ENCODE measurements around the gene CLPTM1L. TPM values are rescaled to one million over a fixed set of nuclear protein-coding genes. Genes with fewer than 3 reads are reported as not detected.

CLPTM1L gene
- total and polyA plus RNA-seq, 10 donors = 39.7 to 118 (median 94.9) TPM

DNA sequence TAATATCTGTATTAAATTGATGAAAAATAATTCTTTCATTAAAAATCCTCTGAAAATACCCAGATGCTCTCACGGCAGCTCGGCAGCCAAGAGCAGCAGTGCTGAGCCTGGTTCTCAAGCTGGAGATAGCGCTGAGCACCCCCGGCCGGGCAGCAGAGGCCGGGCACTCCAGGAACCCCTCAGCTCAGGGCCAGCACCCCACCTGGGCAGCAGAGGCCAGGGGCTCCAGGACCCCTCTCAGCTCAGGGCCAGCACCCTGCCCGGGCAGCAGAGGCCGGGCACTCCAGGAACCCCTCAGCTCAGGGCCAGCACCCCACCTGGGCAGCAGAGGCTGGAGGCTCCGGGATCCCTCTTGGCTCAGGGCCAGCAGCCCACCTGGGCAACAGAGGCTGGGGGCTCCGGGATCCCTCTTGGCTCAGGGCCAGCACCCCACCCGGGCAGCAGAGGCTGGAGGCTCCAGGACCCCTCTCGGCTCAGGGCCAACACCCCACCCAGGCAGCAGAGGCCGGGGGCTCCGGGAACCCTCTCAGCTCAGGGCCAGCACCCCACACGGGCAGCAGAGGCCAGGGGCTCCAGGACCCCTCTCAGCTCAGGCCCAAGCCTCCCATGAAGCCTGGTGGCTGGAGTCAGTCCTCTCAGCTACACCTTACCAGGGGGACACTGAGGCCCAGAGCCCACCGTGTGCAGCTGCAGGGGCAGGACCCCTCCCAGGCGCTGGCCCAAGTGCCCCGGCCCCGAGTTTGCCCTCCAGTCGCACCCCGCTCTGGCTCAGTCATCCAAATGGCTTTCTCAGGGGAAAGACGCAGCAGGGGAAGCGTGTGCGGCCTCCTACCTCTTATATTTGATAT, 21.7 kb downstream of the CLPTM1L start:
- TF ChIP-seq POLR2A (IDR thresholded peaks at IDR 0.05) (no peak), POLR2AphosphoS5 (IDR thresholded peaks at IDR 0.05) (no peak)
- TF ChIP-seq, protein P1, sequence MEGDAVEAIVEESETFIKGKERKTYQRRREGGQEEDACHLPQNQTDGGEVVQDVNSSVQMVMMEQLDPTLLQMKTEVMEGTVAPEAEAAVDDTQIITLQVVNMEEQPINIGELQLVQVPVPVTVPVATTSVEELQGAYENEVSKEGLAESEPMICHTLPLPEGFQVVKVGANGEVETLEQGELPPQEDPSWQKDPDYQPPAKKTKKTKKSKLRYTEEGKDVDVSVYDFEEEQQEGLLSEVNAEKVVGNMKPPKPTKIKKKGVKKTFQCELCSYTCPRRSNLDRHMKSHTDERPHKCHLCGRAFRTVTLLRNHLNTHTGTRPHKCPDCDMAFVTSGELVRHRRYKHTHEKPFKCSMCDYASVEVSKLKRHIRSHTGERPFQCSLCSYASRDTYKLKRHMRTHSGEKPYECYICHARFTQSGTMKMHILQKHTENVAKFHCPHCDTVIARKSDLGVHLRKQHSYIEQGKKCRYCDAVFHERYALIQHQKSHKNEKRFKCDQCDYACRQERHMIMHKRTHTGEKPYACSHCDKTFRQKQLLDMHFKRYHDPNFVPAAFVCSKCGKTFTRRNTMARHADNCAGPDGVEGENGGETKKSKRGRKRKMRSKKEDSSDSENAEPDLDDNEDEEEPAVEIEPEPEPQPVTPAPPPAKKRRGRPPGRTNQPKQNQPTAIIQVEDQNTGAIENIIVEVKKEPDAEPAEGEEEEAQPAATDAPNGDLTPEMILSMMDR (IDR thresholded peaks at IDR 0.05 in 8 of 11, conservative IDR thresholded peaks at IDR 0.05 in 3 of 11) = no peak
- whole genome bisulfite sequencing, 5 donors = 81 to 95% (median 91%) methylated on average over 13 to 24 of the region's 24 CpGs
- peaks cover 0 to 93% (median 79%) of the 10 kb centered on the region in 6 donors for H3K36me3 ChIP-seq
- H3K27me3 ChIP-seq (replicated peaks in 1 of 7) = no peaks in the 10 kb centered on the region
- no peak overlapping the region for H3K4me3 ChIP-seq
- intact Hi-C loops (cut with DNase I; ENCODE audit: low total_unique reads) = no loop called here
- no peaks in the 10 kb centered on the region for H3K9me3 ChIP-seq
- DNase-seq = peak; percentile 69
- no peaks in the 10 kb centered on the region for H3K4me1 ChIP-seq
- H3K27ac ChIP-seq = no peak overlapping the region

DNA sequence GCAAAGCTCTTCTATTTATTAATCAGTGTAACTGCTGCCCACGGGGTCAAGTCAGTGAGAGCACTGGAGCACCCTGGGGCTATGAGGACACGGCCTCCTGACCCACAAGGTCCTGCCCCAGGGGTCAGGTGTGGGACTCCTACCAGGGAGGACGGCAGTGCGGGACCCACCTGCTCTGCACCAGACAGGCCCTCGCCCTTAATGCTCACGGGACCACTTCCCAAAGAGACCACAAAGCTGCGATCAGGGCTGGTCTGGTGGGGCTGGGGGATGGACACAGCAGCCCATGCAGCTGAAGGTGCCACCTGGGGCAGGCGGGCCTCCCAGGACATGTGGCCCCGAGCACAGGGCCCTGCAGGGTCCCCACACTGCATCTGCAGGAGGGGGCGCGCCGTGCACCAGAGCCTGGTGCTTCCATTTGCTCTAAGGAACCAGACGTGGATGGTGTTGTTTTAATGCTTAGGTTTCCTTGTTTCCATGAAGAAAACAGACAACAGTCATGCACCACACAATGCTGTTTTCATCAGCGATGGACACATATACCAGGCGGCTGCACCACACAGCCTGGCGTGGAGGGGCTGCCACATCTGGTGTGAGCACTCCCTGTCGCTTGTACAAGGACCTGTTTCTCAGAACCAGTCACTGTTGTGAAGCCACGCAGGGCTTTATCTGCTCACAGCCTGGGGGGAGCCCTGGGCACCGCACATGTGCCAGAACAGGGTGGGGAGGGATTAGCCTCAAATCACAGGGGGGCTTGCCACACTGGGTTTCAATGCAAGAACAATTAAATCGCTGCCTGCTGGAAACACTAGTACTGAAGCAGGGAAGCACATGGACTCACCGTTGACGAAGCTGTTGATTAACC, 22.6 kb downstream of the CLPTM1L start:
- H3K36me3 ChIP-seq = peaks cover 0 to 100% (median 85%) of the 10 kb centered on the region in 6 donors
- peak; percentile 62 for DNase-seq
- H3K27ac ChIP-seq = no peak overlapping the region
- H3K4me3 ChIP-seq = no peak overlapping the region
- H3K4me1 ChIP-seq = peaks cover 0 to 1% (median 0%) of the 10 kb centered on the region in 6 donors
- no peaks in the 10 kb centered on the region for H3K27me3 ChIP-seq (replicated peaks in 1 of 7)
- WGBS, 5 donors = 89 to 94% (median 92%) methylated on average over 16 to 22 of the region's 22 CpGs
- TF ChIP-seq, protein P1 (IDR thresholded peaks at IDR 0.05 in 8 of 11, conservative IDR thresholded peaks at IDR 0.05 in 3 of 11) = no peak
- peak in 1 of 3 donors; percentile 15 for TF ChIP-seq POLR2AphosphoS5 (IDR thresholded peaks at IDR 0.05)
- H3K9me3 ChIP-seq = no peaks in the 10 kb centered on the region
- intact Hi-C loops (cut with DNase I; ENCODE audit: low total_unique reads) = no loop called here

DNA sequence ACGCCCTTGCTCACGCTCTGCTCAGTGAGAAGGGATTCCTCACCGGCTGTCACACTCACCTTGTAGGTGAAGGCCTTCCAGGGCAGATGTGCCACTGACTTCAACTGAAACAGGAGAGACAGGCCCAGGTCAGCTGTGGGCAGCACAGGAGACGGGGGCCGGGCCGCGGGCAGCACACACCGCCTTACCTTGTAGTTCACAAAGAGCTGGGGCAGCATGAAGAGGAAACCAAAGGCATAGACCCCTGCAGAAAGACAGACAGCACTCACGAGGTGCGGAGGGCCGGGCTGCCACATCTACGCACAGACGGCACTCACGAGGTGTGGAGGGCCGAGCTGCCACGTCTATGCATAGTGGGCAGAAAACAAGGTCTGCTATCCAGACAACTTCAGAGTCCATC, 23.3 kb downstream of the CLPTM1L start:
- intact Hi-C loops (cut with DNase I; ENCODE audit: low total_unique reads) = no loop called here
- H3K36me3 ChIP-seq = peaks cover 0 to 98% (median 85%) of the 10 kb centered on the region in 6 donors
- TF ChIP-seq POLR2A (IDR thresholded peaks at IDR 0.05) (no peak), POLR2AphosphoS5 (IDR thresholded peaks at IDR 0.05) (no peak)
- TF ChIP-seq, protein P1 (IDR thresholded peaks at IDR 0.05 in 8 of 11, conservative IDR thresholded peaks at IDR 0.05 in 3 of 11) = no peak
- peak; percentile 67 for DNase-seq
- H3K4me1 ChIP-seq = peaks cover under 1 to 8% (median 4%) of the 10 kb centered on the region in 6 donors
- no peaks in the 10 kb centered on the region for H3K27me3 ChIP-seq (replicated peaks in 1 of 7)
- no peak overlapping the region for H3K27ac ChIP-seq
- WGBS, 5 donors = 92 to 96% (median 96%) methylated on average over 4 to 16 of the region's 16 CpGs
- H3K9me3 ChIP-seq = no peaks in the 10 kb centered on the region
- H3K4me3 ChIP-seq = no peak overlapping the region
